K562 (cell line): Measurements from ENCODE around the gene MEGF11. TPM values are rescaled to one million over a fixed set of nuclear protein-coding genes. Genes with fewer than 3 reads are reported as not detected.

Source experiments
- ATAC-seq: fragments of 200-7000 bp; cut with Tn5 transposase; 3 replicates; pipeline ENCODE4 v1.9.1; 2020; ENCODE audit warnings: moderate library complexity
- BruUV-seq: library from RNA; stranded (reverse); fragments of 400-500 nt; replicated peaks from 2 replicates; lab custom pipeline; 2021; lab: Mats Ljungman, UMichigan
- CTCF ChIA-PET: fragments of 300-600 bp; formaldehyde crosslinking; extraction: SDS; loops from one replicate; lab custom pipeline; 2021; ENCODE audit warnings: low intra/inter-chr PET ratio; lab: Yijun Ruan, JAX
- POLR2A ChIA-PET: fragments of 300-600, 350-650 bp; sonication (Branson Sonifier 250); formaldehyde crosslinking; extraction: SDS; loops from one replicate; lab custom pipeline; 2021; ENCODE audit warnings: antibody characterized with exemption, inconsistent platforms; lab: Yijun Ruan, JAX
- DNase-seq, 4 experiments: peaks; one replicate each; pipeline versions ENCODE4 v3.0.0 to v3.0.0-alpha.2; 2011 to 2018; ENCODE audit warnings: low spot score in 3 of 4, mixed read lengths in 3 of 4; ENCODE audit errors: extremely low read depth in 1 of 4
- FAIRE-seq: peaks from 2 replicates; lab custom pipeline; 2011; peaks lifted over from hg19 to GRCh38; lab: Jason Lieb, UNC
- H2AFZ ChIP-seq: 2 replicates; pipeline ENCODE4 v1.6.0; 2011; ENCODE audit warnings: low read depth, low read length, control low read depth, inconsistent platforms
- H3K27ac ChIP-seq: fragments of 200-600 bp; 3 replicates; pipeline ENCODE4 v1.8.0; 2011; ENCODE audit warnings: low read depth, mild to moderate bottlenecking, control low read depth, inconsistent platforms, low read length, moderate library complexity, mixed read lengths; ENCODE audit errors: extremely low read depth
- H3K27me3 ChIP-seq, 2 experiments: fragments of 300-600 bp in 1 of 2; 2 replicates in 1 of 2; 3 replicates in 1 of 2; pipeline versions ENCODE4 v1.6.0 to v1.8.0; 2011; ENCODE audit warnings: inconsistent platforms in 2 of 2, low read length in 2 of 2, mild to moderate bottlenecking in 1 of 2, mixed read lengths in 1 of 2, moderate library complexity in 1 of 2; ENCODE audit not compliant: control insufficient read depth in 2 of 2, insufficient read depth in 2 of 2
- H3K36me3 ChIP-seq: fragments of 300-600 bp; 3 replicates; pipeline ENCODE4 v1.8.0; 2011; ENCODE audit warnings: mild to moderate bottlenecking, low read length, inconsistent platforms; ENCODE audit not compliant: control insufficient read depth, insufficient read depth
- H3K4me1 ChIP-seq, 2 experiments: fragments of 200-600 bp in 1 of 2; replicated peaks in 1 of 2; 2 replicates in 1 of 2; 3 replicates in 1 of 2; pipeline versions ENCODE4 v1.5.1 to v1.8.0; 2011; ENCODE audit warnings: inconsistent platforms in 2 of 2, low read length in 2 of 2, mild to moderate bottlenecking in 1 of 2, mixed read lengths in 1 of 2, moderate library complexity in 1 of 2; ENCODE audit not compliant: control insufficient read depth in 2 of 2, insufficient read depth in 2 of 2
- H3K4me2 ChIP-seq: 2 replicates; pipeline ENCODE4 v1.6.1; 2011; ENCODE audit warnings: low read length, control low read depth, inconsistent platforms, mixed read lengths; ENCODE audit not compliant: insufficient read depth
- H3K4me3 ChIP-seq: fragments of 200-600 bp; sonication (generic), shearing (Covaris generic); 2 replicates; pipeline ENCODE4 v1.5.1; 2016; ENCODE audit warnings: control low read depth, inconsistent platforms
- H3K79me2 ChIP-seq: fragments of 200-600 bp; 3 replicates; pipeline ENCODE4 v1.8.0; 2011; ENCODE audit warnings: low read length, inconsistent platforms; ENCODE audit not compliant: control insufficient read depth, insufficient read depth
- H3K9ac ChIP-seq, 2 experiments: 2 replicates each; pipeline versions ENCODE4 v1.6.0 to v1.6.1; 2011; ENCODE audit warnings: low read depth in 2 of 2, low read length in 2 of 2, control low read depth in 1 of 2, inconsistent platforms in 1 of 2, mild to moderate bottlenecking in 1 of 2, mixed read lengths in 1 of 2; ENCODE audit not compliant: insufficient read depth in 1 of 2
- H3K9me1 ChIP-seq: one replicate; pipeline ENCODE4 v1.6.0; 2011; ENCODE audit warnings: inconsistent platforms, mild to moderate bottlenecking, low read length, moderate library complexity; ENCODE audit not compliant: control insufficient read depth, insufficient read depth
- H3K9me3 ChIP-seq: replicated peaks from 2 replicates; pipeline ENCODE4 v1.5.1; 2011; ENCODE audit warnings: low read depth, low read length, inconsistent platforms; ENCODE audit not compliant: control insufficient read depth, insufficient read depth
- H4K20me1 ChIP-seq: replicated peaks from 2 replicates; pipeline ENCODE4 v1.6.1; 2011; ENCODE audit warnings: low read length, inconsistent platforms, mixed read lengths; ENCODE audit not compliant: control insufficient read depth, insufficient read depth
- BCLAF1 ChIP-seq, 2 experiments: fragments of 450-650 bp in 1 of 2; IDR thresholded peaks; 2 replicates each; pipeline ENCODE4 v1.6.1; 2011 to 2017; ENCODE audit warnings: low read depth in 2 of 2, antibody characterized with exemption in 1 of 2, borderline replicate concordance in 1 of 2, low read length in 1 of 2, mild to moderate bottlenecking in 1 of 2, mixed read lengths in 1 of 2; ENCODE audit not compliant: control insufficient read depth in 1 of 2
- DMBX1 ChIP-seq: fragments of 250-450 bp; sonication (Bioruptor Pico); IDR thresholded peaks from 2 replicates; pipeline ENCODE4 v1.8.0; 2022; ENCODE audit warnings: inconsistent platforms, mild to moderate bottlenecking, moderate library complexity, borderline replicate concordance
- DPF2 ChIP-seq: fragments of 450-650 bp; IDR thresholded peaks from 2 replicates; pipeline ENCODE4 v1.6.1; 2016
- HOMEZ ChIP-seq: fragments of 250-450 bp; sonication (Bioruptor Pico); IDR thresholded peaks from 2 replicates; pipeline ENCODE4 v1.4.0; 2020; ENCODE audit warnings: mild to moderate bottlenecking, moderate library complexity
- LARP7 ChIP-seq: fragments of 450-650 bp; IDR thresholded peaks from 2 replicates; pipeline ENCODE4 v1.6.1; 2016
- MIER1 ChIP-seq: fragments of 450-650 bp; IDR thresholded peaks from 2 replicates; pipeline ENCODE4 v1.6.1; 2016; ENCODE audit warnings: antibody characterized with exemption, mild to moderate bottlenecking, low read depth
- MXD1 ChIP-seq: fragments of 250-450 bp; sonication (Bioruptor Pico); IDR thresholded peaks from 2 replicates; pipeline ENCODE4 v1.8.0; 2021; ENCODE audit warnings: borderline replicate concordance, mild to moderate bottlenecking, moderate library complexity; ENCODE audit not compliant: poor library complexity, severe bottlenecking
- NCOA6 ChIP-seq: fragments of 450-650 bp; IDR thresholded peaks from 2 replicates; pipeline ENCODE4 v1.6.1; 2017; ENCODE audit warnings: mild to moderate bottlenecking
- RAD51 ChIP-seq: fragments of 450-650 bp; IDR thresholded peaks from 2 replicates; pipeline ENCODE4 v1.7.1; 2016; ENCODE audit warnings: low read depth, mild to moderate bottlenecking, borderline replicate concordance
- RBFOX2 ChIP-seq: fragments of 200-400 bp; formaldehyde crosslinking; IDR thresholded peaks from 2 replicates; pipeline ENCODE4 v1.6.1; 2017; ENCODE audit warnings: low read depth, mild to moderate bottlenecking, low read length, moderate library complexity
- SRSF7 ChIP-seq: fragments of 200-400 bp; formaldehyde crosslinking; optimal IDR thresholded peaks from 2 replicates; pipeline ENCODE3; 2017; ENCODE audit warnings: mild to moderate bottlenecking, low read depth, low read length
- TEAD1 ChIP-seq, 2 experiments: fragments of 450-650 bp in 1 of 2; sonication (generic) in 1 of 2; formaldehyde crosslinking; IDR thresholded peaks; 2 replicates each; pipeline versions ENCODE4 v1.4.0 to v1.8.0; 2020 to 2022; ENCODE audit warnings: mild to moderate bottlenecking in 2 of 2, missing genetic modification reagents in 1 of 2
- YBX1 ChIP-seq: fragments of 450-650 bp; IDR thresholded peaks from 2 replicates; pipeline ENCODE4 v1.7.1; 2016; ENCODE audit warnings: mild to moderate bottlenecking
- ZC3H11A ChIP-seq: IDR thresholded peaks from 2 replicates; pipeline ENCODE4 v1.6.1; 2012; ENCODE audit warnings: low read depth, low read length, improper control_type of control experiment
- ZNF146 ChIP-seq: IDR thresholded peaks from one replicate; pipeline ENCODE4 v1.6.1; 2018; ENCODE audit warnings: missing compliant biosample characterization; ENCODE audit not compliant: unreplicated experiment
- ZZZ3 ChIP-seq: fragments of 450-650 bp; IDR thresholded peaks from 2 replicates; pipeline ENCODE4 v1.6.1; 2016; ENCODE audit warnings: antibody characterized with exemption, mild to moderate bottlenecking, moderate library complexity
- WGBS: fragments of 100-300 bp; shearing (Covaris generic); methylation state at CpG from one replicate; pipeline ENCODE4 v1.1.6; 2016; ENCODE audit warnings: low coverage, mixed read lengths; ENCODE audit not compliant: insufficient coverage; ENCODE audit errors: missing lambda C conversion rate; 5-methylcytosine and 5-hydroxymethylcytosine counted together
- in situ Hi-C: fragments of 300-500 bp; cut with MboI; formaldehyde crosslinking; loops from 4 replicates; pipeline ENCODE4 v1.15.0; 2018; ENCODE audit warnings: inconsistent platforms, mixed read lengths
- intact Hi-C: fragments of 100-400 bp; cut with micrococcal nuclease; formaldehyde crosslinking; loops from 2 replicates; pipeline ENCODE4 v1.14.2; 2022
- polyA plus RNA-seq, 8 experiments: library from polyadenylated mRNA; depleted of rRNA in 4 of 8; stranded (reverse) in 5 of 8; unstranded in 3 of 8; fragments of >200 nt; fragmentation: Nextera tagmentation in 2 of 8; fragmentation: Illumina TruSeq in 1 of 8; extraction: Ambion mirVana in 2 of 8; extraction: Trizol in 1 of 8; gene quantifications; 2 replicates each; pipeline versions ENCODE4 v1.2.1 to v1.2.3, GENCODE V29; 2011 to 2014; ENCODE audit warnings: inconsistent platforms in 1 of 8, missing spikeins in 1 of 8
- total RNA-seq, 7 experiments: library from RNA; depleted of rRNA in 6 of 7; stranded (reverse); fragments of >200 nt in 6 of 7; fragmentation: Illumina TruSeq in 2 of 7; extraction: Trizol in 2 of 7; gene quantifications; 2 replicates each; pipeline versions ENCODE4 v1.2.1 to v1.2.3, GENCODE V29; 2011 to 2021; ENCODE audit warnings: low replicate concordance in 1 of 7

The MEGF11 gene
- total and polyA plus RNA-seq, 9 of the 15 experiments (the other 6 are each of a cell fraction or from before 2014, with no cell fraction given) = 0.06 to 0.23 (median 0.20) TPM; not detected in 6

GRCh38 chr15:65938604-65939003 lies 314.9 kb downstream of the MEGF11 start:
- no TSS peak for BruUV-seq
- Histone ChIP-seq H3K4me2 (no peak overlapping the region), H4K20me1 (no peaks in the 10 kb centered on the region), H3K36me3 (no peaks in the 10 kb centered on the region), H2AFZ (no peak overlapping the region), H3K27me3 (peaks cover 11 to 21% of the 10 kb centered on the region in 2 experiments; a peak in 4 of 5 replicates), H3K79me2 (no peaks in the 10 kb centered on the region), H3K4me3 (no peak overlapping the region), H3K27ac (no peak overlapping the region), H3K9ac (no peak overlapping the region), H3K9me3 (no peaks in the 10 kb centered on the region), H3K4me1 (peaks cover 0 to 4% of the 10 kb centered on the region in 2 experiments; a peak in 3 of 5 replicates), H3K9me1 (no peaks in the 10 kb centered on the region)
- ChIA-PET CTCF (no interaction called here), POLR2A (interaction anchor here (0.6 to 0.7 kb wide), 2 partner anchors 11 to 180 kb away, joined by 3 read pairs; no protein-coding TSS in a partner anchor)
- FAIRE-seq (no peak), ATAC-seq (no peak), DNase-seq (no peak)
- intact Hi-C loops (no loop called here), in situ Hi-C loops (no loop called here)
- WGBS = 0% methylated on average over 4 of the region's 4 CpGs
- no peak for TF ChIP-seq RBFOX2
- TF ChIP-seq ZC3H11A = no peak
- TF ChIP-seq HOMEZ (CRISPR knock-in tag) = no peak
- no peak for TF ChIP-seq ZNF146 (CRISPR knock-in tag)
- no peak for TF ChIP-seq DMBX1 (CRISPR knock-in tag)
- TF ChIP-seq MXD1 (CRISPR knock-in tag) = no peak
- no peak for TF ChIP-seq SRSF7
- no peak for TF ChIP-seq ZZZ3
- TF ChIP-seq TEAD1 (CRISPR knock-in tag; IDR thresholded peaks at IDR 0.05) = no peak
- TF ChIP-seq RAD51 = no peak
- TF ChIP-seq NCOA6 = no peak
- no peak for TF ChIP-seq MIER1
- TF ChIP-seq YBX1 = no peak
- TF ChIP-seq BCLAF1 (IDR thresholded peaks at IDR 0.05; ENCODE audit: borderline replicate concordance in 1 of 2, control insufficient read depth in 1 of 2, low read depth in 2 of 2, low read length in 1 of 2) = no peak
- no peak for TF ChIP-seq LARP7
- TF ChIP-seq DPF2 = no peak
